ENCODE data around the gene CAST.
A peak's percentile ranks its signal among the peaks of the same experiment; 100 is the strongest.

The CAST gene

DNA sequence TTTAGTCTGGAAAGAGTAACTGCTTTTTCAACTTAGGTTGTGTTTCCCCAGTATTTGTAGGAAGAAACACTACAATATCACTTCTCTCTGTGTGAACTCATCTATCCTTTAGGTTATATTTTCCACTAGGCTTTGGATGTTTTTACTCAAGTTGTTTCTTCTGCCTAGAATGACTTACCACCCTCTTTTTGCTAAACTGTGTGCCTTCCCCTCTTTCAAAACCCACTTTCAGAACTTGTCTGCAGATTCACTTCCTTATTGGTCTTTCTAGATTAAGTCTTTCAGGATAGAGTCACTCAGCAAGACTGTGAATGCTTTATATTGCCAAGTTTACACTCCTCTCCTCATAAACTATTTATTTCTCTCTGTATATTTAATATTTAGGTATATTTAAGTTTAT is 14.2 kb upstream of the CAST start:
- no peak for DNase-seq

DNA sequence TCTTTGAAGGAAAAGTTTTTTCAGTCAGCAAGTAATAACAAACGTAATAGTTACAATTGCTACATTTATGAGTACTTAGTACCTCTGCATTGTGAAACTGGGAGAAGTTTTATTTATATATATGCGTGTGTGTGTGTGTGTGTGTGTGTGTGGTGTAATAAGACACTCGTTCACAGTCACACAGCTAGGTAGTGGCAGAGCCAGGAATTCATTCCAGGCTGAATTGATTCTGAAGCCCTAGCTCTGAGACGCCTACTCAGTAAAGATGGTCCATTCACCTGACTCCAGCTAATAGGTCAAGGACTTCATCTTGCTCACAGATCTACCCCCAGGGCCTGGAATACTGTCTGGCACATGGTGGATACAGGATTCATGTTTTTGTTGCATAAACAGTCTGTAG is 13.6 kb upstream of the CAST start:
- DNase-seq: no peak

DNA sequence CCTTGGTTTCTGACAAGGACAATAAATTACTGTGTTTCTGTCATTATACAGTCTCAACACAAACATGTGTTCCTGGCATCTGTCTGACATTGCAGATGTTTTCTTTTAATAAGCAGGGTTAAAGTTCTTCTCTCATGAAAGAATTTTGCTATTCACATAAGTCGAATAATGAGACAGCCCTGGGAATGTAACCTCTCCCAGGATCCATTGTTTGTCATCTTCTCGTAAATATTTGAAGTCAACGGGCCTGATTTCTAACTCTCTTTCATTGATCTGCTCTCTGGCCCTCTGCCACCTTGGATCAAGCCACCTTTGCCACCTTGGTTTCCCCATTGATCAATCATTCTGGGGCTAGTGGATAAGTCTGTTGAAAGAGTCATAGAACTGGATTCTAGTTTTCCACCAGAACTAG is 12.9 kb upstream of the CAST start:
- no peak for DNase-seq

- DNase-seq: no peak
Measured at GRCh38 chr5:96649681-96650540, 12.3 kb upstream of the CAST start.

DNA sequence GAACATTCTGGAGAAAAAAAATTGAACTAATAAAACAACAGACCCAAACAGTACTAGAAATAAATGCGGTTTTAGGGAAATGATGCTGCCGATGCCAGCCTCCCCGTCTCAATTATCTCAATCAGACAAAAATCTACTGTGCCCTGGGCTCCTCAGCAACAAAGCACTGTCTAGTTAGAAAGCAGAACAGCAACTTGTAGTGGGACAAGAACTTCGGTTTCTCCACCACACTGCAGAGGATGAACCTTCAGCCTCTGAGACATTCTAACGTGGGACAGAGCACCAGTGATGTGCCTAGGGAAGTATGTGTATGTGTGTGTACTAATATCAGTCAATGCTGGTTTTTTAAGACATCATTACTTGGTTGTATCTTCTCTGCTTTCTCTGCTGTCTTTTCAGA is 11.1 kb upstream of the CAST start:
- no peak for DNase-seq

DNA sequence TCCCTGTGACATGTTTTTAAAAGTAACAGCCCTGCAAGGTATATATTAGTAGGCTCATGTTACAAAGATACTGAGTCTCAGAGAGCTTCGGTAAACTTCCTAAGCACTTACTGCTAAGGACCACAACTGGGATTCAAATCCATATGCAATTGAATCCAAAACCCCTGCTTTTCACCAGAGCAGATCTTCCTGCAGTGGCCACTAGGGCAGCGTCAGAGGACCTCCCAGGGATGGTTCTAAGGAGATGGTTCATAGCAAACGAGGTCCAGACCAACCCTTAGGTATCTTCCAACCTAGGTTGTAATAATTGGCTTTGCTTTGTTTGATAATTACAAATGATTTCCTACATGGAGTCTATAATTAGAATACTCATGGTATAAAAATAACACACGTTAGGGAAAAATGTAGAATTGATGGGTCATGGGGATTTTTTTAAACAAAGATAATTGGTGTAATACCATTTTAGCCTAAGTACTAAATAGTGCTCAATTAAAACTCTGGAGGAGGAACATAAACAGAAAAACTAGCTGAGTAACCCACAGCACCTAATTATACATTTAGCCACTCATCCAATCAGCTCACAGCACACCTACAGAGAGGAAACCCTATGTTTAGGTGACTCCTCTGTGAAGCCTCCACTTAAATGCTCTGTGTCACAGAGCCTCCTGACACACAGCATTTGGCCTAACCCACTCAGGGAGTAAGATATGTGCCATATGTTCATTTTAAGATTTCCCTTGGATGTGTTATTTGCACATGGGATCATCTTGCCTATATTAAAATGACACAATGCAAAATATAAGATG is 10.0 kb upstream of the CAST start:
- peak; percentile 4 for DNase-seq

DNA sequence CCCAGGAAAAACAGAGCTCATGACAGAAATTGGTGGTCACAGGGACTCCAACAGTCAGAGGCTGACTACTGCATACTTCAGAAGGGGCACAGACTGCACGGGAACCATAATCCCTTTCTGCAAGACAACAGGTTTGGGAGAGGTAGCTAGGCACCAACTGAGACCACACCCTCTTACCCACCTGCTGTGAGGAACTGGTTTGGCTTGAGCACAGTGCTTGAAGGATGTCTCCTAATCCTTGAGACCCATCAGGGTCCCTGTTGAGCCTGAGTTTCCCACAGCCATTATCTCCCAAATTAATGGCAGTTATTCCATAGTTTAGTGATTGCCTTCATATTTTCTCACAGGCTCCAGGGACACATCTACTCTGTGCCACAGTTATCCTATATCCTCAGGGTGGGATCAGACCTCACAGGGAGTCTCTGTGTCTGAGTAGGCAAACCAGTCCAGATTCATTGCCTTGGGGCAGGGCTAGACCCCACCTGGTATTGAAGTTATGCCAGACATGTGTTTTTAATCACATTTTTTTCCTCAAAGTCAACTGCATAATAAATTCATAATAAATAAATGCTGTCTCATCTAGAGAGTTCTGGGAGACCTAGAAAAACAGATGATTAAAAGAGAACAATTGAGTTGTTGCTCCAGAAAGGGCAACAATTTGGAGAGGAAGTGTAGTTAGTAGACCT is 9.3 kb upstream of the CAST start:
- DNase-seq: no peak

DNA sequence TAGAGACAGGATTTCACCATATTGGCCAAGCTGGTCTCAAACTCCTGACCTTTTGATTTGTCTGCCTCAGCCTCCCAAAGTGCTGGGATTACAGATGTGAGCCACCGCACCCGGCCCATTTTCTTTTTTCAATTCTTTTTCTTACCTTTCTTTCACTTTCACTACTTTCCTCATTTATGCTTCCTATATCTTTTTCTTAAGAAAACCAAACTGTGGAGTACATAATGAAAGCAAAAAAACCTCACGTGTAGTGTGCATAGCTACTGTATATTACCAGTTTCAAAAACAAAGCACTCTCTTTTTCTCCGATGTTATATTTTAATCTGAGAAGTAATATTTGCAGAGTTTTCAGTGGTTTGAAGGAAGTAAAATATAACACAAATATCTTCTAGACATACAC is 8.0 kb upstream of the CAST start:
- no peak for DNase-seq

GRCh38 chr5:96655085-96655484 is 7.1 kb upstream of the CAST start:
- no peak for DNase-seq

GRCh38 chr5:96655506-96655905 is 6.7 kb upstream of the CAST start:
- no peak for DNase-seq

GRCh38 chr5:96657068-96657467 is 5.1 kb upstream of the CAST start:
- DNase-seq: no peak

- no peak for DNase-seq
Measured at GRCh38 chr5:96658272-96658671, 3.9 kb upstream of the CAST start.

DNA sequence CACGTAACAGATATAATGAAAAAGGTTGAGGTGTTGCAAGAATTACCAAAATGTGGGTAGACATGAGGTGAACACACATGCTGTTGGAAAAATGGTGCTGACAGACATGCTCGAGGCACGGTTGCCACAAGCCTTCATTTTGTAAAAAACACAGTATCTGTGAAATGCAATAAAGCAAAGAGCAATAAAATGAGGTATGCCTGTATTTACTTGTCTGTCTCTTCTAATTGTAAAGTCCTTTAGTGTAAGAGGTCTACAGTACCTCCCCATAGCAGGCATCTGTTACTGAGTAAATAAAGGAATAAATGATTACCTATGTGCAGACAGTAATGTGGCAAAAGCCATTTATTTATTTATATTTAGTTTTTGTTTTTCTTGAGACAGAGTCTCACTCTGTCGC is 3.0 kb upstream of the CAST start:
- DNase-seq: no peak

DNA sequence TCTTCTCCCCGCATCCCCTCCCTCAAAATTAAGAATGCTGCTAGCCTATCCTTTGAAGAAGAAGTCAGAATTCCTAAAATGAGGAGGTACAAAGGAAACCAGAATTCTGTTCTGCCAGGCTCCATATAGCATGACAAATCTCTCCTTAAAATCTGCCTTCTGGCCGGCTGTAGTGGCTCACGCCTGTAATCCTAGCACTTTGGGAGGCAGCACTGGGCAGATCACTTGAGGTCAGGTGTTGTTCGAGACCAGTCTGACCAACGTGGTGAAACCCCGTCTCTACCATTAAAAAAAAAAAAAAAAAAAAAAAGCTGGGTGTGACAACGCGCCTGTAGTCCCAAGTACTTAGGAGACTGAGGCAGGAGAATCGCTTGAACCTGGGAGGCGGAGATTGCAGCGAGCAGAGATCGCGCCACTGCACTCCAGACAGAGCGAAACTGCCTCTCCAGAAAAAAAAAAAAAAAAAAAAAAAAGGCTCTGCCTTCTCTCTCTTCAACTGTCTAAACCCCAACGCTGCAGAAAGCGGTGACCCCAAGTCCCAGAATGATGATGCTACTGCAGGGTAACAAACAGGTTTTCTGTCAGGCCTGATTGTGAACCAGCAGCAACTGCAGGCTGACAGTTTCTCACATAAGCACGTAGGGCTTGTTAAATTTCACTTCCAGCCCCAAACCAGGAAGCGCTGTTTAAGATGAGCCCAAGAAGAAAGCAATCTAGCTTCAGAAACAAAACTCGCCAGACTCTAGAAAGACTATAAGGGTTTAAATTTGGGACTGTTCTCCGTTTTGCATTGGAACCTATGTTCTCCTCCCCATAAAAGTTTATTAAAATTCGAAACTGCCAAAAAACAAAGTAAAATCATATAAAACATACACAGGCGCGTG is 963 bp upstream of the CAST start:
- DNase-seq: no peak

- DNase-seq: peak; percentile 74
Measured at GRCh38 chr5:96662725-96663518, 746 bp downstream of the CAST start.

DNA sequence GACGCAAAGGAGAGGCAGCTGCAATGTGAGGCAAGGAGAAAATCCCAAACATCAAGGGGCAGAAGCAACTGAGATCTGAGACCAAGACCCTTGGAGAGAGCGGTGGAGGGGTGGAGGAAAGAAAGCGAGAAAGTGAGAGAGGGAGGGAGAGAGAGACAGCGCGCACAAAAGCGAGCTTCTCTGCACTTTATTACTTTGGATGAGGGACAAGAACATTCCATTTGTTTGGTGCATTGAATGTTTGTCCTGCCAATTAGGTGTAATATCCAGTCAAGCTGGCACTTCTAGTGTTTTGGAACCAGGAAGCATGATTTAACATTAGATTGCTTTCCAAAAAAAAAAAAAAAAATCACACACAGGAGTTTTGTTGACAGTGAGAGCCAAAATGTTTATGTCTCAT is 1.4 kb downstream of the CAST start:
- no peak for DNase-seq

DNA sequence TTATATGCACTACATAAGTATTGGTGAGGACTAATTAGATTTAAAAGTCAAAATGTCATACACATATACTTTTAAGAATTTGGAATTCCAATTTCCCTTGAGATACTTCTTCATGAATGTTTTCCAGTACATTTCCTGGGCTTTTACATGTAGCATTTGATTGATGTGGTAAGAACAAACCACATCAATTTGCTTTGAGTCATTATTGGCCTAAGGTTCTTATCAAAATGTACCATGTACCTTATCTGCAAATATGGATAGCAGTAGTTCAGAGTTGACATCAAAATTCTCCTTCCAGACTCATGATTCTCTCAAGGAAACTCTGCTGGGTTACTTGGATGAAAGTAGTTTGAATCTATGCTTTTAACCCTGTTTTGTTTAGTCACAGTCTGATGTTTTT is 2.5 kb downstream of the CAST start:
- no peak for DNase-seq

DNA sequence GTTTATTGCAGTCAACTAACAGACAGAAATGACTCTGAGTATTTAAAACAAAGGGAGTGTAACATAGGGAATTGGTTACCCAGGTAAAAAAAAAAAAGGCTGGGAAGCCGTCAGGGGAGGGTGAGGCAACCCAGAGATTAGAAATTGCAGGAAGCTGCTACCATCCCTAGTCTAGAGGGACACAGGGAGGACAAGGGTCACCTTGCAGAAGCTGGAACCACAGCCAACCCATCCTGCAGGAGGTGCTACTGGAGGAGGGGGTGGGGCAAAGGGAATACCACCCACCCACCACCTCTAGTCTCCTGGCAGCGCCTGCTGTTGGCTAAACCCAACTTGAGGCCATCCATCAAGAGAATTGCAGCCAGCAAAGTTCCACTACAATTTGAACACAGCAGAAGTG is 6.5 kb downstream of the CAST start:
- no peak for DNase-seq

DNA sequence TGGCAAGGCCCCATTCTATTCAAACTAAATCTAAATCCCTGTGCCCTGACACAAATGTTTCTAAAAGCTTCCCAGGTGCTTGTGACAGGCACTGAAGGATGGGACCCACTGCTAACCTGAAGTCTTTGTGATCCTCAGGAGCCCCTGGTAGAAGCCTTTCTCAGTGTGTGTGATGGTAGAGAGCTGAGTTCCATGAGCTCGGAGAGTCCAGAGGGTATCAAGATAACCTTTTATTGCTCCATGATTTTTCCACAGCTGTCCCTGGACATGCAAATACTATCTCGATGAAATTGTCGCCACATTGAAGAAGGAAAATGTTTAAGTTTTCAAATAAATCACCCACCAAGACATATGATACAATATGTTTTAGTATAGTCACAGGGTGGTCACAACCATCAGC is 7.7 kb downstream of the CAST start:
- no peak for DNase-seq

- no peak for DNase-seq
Measured at GRCh38 chr5:96671441-96671840, 9.3 kb downstream of the CAST start.

DNA sequence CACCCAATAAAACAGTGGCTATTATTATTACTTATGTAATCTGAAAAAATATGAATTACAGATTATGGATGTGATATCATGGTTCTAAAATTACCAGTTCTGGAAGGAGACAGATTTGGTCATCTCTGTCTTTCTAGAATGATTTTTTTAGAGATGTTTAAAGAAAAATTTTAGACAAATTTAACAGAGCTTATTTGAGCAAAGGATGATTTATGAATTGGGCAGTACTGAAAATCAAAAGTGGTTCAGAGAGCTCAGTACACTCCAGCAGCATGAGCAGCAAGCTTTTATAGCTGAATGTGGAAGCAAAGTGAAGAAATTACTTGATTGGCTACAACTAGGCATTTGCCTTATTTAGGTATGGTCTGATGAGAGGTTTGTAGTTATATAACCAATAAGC is 11.0 kb downstream of the CAST start:
- no peak for DNase-seq

DNA sequence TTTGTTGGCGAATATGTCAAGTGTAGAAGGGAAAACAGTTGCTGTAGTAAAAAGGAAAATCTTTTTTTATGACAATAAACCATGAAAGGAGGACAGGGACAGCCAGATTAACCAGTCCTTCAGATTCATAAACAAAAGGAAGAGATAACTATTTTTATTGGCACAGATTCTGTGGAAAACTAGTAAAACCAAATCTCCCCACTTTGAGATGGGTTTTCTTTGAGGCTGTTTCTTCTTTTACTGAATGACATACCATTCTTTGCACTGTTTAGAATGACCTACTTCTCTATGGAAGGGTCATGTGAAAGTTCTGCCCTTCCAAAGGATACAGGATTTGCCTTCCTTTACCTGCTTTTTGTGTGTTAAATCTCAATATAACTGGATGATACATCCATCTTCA is 13.7 kb downstream of the CAST start:
- DNase-seq: no peak

Data from NCI-H146 (cell line).